ENCODE measurements around the gene SMAGP.
"Not testable (repeated sequence)": the region's sequence is repeated elsewhere in the genome, so short reads cannot be mapped to it uniquely, and the experiment has no call there.

Gene SMAGP, protein sequence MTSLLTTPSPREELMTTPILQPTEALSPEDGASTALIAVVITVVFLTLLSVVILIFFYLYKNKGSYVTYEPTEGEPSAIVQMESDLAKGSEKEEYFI

DNA sequence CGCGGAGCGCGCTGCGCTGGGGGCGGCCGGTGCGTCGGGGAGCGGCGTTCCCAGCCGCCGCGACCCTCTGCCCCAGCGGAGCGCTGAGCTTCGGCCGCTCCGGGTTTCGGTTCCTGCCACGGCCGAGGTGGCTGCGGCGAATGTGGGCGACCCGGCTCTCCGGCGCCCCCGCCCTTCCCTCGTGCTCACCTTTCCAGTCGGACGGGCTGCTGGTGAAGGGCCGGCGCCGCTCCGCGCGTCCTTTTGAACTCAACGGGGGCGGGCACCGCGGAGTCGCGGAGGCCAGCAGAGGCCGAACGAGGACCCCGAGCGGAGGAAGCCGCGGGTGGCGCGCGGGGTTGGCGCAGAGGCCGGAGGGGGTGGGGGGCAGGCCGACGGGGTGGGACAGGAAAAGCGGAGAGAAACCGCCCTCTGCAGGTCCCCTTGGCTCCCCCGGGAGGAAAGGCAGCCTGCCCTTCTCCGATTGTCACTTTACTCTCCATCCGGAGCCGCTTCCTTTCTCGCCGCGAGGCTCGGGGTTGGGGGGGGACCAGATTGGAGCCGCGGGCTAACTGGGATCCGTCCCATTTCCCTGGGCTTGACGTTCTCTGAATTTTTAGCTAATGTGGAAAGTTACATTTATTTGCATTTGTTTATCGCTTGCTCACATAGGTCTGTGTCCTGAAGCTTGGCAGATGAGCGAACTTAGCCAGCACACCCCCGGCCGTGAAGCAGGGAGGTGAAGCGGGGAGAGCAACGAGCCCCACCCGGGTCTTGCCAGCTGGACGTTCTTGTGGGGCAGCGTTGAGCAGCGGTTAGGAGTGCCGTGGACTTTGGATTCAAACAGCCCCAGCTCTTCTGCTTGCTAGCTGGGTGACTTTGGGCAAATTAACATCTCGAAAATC lies at the start of gene SMAGP:
Gene SMAGP (minus strand): TSS at position 349 of the 884 bp plus-strand sequence. CDS start 1,137 bp downstream, outside the sequence.
- Mint-ChIP-seq H3K4me1 (ENCODE audit: low read depth) (peaks cover 25% of the 10 kb centered on the region), H3K27me3 (peaks cover 22% of the 10 kb centered on the region), H3K4me3 (peak within 1 kb of the TSS; percentile 87), H3K9me3 (no peaks in the 10 kb centered on the region), H3K36me3 (ENCODE audit: low read depth) (no peaks in the 10 kb centered on the region), H3K27ac (peak within 1 kb of the TSS; percentile 84)

DNA sequence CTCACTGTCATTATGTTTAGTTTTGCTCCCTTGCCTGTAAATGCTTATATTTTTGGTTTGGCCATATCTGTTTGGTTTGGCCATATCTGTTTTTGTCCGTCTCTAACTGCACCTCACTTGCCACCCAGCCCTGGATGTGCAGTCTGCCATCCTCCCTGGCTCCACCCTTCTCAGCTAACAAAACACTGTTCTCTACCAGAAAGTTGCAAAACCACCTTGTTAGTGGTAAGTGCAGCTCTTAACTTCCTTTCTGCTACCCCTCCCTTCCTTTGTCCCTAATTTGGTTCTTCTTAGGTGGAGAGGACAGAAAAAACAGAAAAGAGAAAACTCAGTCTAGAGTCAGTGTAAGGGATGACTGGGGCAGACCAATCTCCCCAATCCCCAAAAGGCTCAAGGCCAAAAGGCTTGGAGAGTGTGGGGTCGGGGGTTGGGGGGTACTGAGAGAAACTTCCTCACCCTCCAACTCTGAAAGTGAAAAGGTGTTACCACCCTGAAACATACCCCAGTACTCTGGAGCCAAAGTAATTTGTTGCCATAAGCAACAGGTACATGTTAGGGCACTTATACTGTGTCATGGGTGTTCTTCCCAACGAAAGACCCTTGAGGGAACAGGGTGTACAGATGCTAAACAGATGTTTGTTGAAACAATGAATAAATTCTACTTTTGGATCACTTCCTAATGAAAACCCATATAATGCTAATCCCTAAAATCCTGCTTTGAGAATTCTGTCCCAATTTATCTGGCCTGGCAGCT lies 48.8 kb upstream of the SMAGP start:
- Mint-ChIP-seq H3K4me1 (ENCODE audit: low read depth) (peaks cover 73% of the 10 kb centered on the region), H3K36me3 (ENCODE audit: low read depth) (peaks cover 40% of the 10 kb centered on the region)

DNA sequence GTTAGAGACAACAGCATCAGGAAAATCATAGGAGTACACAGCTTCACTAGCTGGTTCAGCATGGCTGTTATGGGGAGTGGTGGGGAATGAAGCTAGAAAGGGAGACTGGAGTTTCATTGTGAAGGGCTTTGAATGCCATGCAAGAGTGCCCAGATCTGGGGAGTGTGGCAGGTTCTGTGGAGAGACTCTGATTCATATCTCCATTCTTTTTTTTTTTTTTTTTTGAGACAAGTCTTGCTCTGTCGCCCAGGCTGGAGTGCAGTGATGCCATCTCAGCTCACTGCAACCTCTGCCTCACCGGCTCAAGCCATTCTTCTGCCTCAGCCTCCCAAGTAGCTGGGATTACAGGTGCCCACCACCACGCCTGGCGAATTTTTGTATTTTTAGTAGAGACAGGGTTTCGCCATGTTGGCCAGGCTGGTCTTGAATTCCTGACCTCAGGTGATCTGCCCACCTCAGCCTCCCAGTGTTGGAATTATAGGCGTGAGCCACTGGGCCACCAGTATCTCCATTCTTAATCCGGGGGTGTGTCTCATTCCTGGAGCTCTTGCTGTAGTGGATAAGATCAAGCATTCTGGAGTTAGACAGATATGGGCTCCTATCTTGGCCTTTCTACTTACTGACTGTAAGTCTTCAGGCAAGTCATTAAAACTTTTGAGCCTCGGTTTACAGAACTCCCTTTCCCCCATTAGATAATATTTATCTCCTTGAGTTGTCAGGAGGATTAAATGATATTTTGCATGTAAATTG lies 48.0 kb upstream of the SMAGP start:
- Mint-ChIP-seq H3K4me3 (peak overlapping the region; percentile 15), H3K27ac (peak overlapping the region; percentile 80), H3K4me1 (ENCODE audit: low read depth) (peaks cover 73% of the 10 kb centered on the region), H3K36me3 (ENCODE audit: low read depth) (peaks cover 43% of the 10 kb centered on the region)
- not testable (repeated sequence) for H3K27me3 Mint-ChIP-seq, H3K9me3 Mint-ChIP-seq

More for the DNA sequence above, 48.8 kb upstream of the SMAGP start:
- Mint-ChIP-seq H3K9me3 (no peaks in the 10 kb centered on the region), H3K4me3 (peak overlapping the region; percentile 40), H3K27me3 (no peaks in the 10 kb centered on the region), H3K27ac (peak overlapping the region; percentile 80)

DNA sequence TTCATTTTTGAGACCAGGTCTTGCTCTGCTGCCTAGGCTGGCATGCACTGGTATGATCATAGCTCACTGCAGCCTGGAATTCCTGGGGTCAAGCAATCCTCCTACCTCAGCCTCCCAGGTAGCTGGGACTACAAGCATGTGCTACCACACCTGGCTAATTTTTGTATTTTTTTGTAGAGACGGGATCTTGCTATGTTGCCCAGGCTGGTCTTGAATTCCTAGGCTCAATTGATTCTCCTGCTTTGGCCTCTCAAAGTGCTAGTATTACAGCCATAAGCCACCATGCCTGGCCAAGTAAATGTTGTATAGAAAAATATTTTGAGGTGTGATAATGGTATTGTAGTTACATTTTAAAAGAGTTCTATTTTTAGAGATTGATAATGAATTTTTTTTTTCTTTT lies 41.2 kb upstream of the SMAGP start:
- H3K36me3 Mint-ChIP-seq (ENCODE audit: low read depth) = peaks cover 46% of the 10 kb centered on the region
- H3K27ac Mint-ChIP-seq = no peak overlapping the region
- H3K9me3 Mint-ChIP-seq = no peaks in the 10 kb centered on the region
- peaks cover 55% of the 10 kb centered on the region for H3K4me1 Mint-ChIP-seq (ENCODE audit: low read depth)
- no peak overlapping the region for H3K4me3 Mint-ChIP-seq
- H3K27me3 Mint-ChIP-seq = no peaks in the 10 kb centered on the region

DNA sequence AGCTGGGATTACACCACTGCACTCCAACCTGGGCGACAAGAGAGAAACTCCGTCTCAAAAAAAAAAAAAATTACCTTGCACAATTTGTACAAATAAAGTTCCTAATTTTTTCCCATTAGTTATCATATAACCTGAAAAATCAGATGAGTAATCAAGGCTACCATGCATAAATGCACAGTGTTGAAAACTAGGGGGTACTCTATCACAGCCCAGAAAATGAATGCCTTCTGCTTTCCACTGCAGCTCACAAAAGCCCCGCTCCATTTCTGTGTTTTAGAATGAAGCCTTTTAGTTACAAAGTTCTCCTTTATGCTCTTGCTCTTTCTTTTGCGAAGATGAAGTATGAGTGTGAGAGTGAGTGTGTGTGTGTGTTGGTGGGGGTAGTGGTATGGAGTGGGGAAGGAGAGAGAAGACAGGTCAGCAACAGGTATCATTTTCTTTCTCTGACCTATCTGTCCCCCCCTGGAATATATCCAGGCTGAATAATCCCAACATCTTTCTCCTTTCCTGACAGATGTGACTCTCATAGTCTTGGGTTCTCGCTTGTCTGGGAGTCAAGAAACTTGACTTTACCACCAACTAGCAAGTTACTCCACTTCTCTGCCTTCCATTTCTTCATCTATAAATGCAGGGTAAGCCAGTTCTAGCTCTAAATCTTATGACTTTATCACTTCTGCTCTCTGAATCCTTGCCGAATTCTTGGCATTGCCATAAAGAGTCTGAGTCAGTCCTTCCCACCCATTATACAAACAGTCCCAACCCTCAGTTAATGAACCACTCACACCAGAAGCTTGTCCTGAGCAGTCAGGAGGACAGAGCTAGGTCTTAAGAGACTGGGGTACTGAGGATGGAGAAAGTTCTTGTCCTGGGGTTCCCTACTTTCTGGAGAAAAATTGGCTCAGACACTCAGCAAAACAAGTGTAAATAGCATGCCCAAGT lies 37.7 kb upstream of the SMAGP start:
- Mint-ChIP-seq H3K4me1 (ENCODE audit: low read depth) (peaks cover 48% of the 10 kb centered on the region), H3K36me3 (ENCODE audit: low read depth) (peaks cover 59% of the 10 kb centered on the region), H3K9me3 (no peaks in the 10 kb centered on the region), H3K4me3 (no peak overlapping the region), H3K27ac (peak overlapping the region; percentile 65), H3K27me3 (no peaks in the 10 kb centered on the region)

DNA sequence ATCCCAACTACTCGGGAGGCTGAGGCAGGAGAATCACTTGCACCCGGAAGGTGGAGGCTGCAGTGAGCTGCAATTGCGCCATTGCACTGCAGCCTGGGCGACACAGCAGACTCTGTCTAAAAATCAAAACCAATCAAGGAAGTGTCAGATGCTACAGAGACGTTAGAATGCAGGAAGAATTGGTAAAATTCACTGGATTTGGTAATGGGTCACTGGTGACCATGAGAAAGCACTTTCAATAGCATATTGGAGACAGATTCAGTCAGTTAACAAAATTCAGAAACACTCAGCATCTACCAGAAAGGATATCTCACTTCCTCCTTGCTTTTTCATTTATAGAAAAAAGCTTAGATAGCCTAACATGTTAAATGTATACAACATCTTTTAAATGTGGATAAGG lies 36.3 kb upstream of the SMAGP start:
- Mint-ChIP-seq H3K9me3 (no peaks in the 10 kb centered on the region), H3K4me3 (no peak overlapping the region), H3K27ac (no peak overlapping the region), H3K36me3 (ENCODE audit: low read depth) (peaks cover 59% of the 10 kb centered on the region), H3K4me1 (ENCODE audit: low read depth) (peaks cover 37% of the 10 kb centered on the region), H3K27me3 (no peaks in the 10 kb centered on the region)

DNA sequence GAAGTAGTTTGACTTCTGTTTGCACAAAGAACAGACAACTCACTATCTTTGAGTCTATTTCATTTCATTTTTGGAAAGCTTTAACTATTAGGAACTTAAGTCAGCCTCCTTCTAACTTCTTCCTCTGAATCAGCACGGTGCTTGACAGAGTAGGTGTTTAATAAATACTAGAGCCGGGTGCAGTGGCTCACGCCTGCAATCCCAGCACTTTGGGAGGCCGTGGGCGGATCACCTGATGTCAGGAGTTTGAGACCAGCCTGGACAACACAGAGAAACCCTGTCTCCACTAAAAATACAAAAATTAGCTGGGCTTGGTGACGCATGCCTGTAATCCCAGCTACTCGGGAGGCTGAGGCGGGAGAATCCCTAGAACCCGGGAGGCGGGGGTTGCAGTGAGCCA lies 30.6 kb upstream of the SMAGP start:
- not testable (repeated sequence) for H3K27me3 Mint-ChIP-seq; H3K9me3 Mint-ChIP-seq; H3K4me1 Mint-ChIP-seq (ENCODE audit: low read depth); H3K4me3 Mint-ChIP-seq
- H3K27ac Mint-ChIP-seq = peak overlapping the region; percentile 36
- H3K36me3 Mint-ChIP-seq (ENCODE audit: low read depth) = peaks cover 48% of the 10 kb centered on the region

DNA sequence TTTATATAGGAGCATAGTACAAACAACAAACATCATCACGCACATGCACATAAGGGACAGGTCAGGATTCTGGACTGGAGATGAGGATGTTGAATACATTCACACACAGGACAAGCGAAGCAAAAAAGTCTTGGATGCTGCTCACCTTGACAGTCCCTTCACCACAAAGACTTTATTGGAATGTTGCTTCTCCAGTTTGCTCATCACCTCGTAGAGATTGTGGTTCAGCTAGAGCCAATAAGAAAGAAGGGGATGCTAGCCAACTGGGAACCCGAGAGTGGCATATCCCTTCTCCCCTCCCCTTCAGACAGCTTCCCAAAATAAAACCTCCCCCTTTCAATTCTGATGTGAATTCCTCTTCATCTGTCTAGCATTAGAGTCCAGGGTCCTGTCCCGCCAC lies 25.4 kb upstream of the SMAGP start:
- H3K27ac Mint-ChIP-seq = no peak overlapping the region
- H3K4me1 Mint-ChIP-seq (ENCODE audit: low read depth) = peaks cover 24% of the 10 kb centered on the region
- no peaks in the 10 kb centered on the region for H3K9me3 Mint-ChIP-seq
- H3K27me3 Mint-ChIP-seq = no peaks in the 10 kb centered on the region
- no peak overlapping the region for H3K4me3 Mint-ChIP-seq
- H3K36me3 Mint-ChIP-seq (ENCODE audit: low read depth) = peaks cover 44% of the 10 kb centered on the region

DNA sequence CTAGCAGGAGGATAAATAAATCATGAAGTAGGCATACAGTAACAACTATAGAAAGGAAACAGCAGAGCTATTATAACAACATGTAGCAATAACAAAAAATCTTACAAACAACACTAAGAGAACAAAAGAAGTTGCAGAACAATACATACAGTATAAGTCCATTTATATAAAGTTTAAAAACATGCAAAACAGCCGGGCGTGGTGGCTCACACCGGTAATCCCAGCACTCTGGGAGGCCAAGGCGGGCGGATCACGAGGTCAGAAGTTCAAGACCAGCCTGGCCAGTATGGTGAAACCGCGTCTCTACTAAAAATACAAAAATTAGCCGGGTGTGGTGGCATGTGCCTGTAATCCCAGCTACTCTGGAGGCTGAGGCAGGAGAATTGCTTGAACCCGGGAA lies 23.9 kb upstream of the SMAGP start:
- peak overlapping the region; percentile 47 for H3K4me3 Mint-ChIP-seq
- H3K27me3 Mint-ChIP-seq, H3K9me3 Mint-ChIP-seq: not testable (repeated sequence)
- H3K4me1 Mint-ChIP-seq (ENCODE audit: low read depth) = peaks cover 30% of the 10 kb centered on the region
- H3K36me3 Mint-ChIP-seq (ENCODE audit: low read depth) = peaks cover 51% of the 10 kb centered on the region
- peak overlapping the region; percentile 94 for H3K27ac Mint-ChIP-seq

DNA sequence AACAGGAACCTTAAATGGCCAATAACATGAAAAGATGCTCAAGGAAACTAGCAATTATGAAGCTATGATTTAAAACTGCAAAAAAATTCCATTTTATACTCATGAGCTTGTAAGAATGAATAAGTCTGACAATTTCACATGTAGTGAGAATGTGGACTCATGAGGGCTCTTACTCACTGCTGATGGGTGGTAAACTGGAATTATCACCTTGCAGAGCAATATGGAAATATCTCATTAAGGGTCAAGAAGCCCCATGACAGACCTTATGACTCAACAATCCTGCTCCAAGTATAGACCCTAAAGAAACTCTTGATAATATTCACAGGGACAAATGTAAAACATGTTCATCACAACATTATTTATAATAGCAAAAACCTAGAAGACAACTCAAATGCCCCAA lies 23.5 kb upstream of the SMAGP start:
- peaks cover 31% of the 10 kb centered on the region for H3K4me1 Mint-ChIP-seq (ENCODE audit: low read depth)
- H3K4me3 Mint-ChIP-seq = peak overlapping the region; percentile 47
- no peaks in the 10 kb centered on the region for H3K27me3 Mint-ChIP-seq
- H3K36me3 Mint-ChIP-seq (ENCODE audit: low read depth) = peaks cover 52% of the 10 kb centered on the region
- H3K27ac Mint-ChIP-seq = peak overlapping the region; percentile 94
- H3K9me3 Mint-ChIP-seq = no peaks in the 10 kb centered on the region

DNA sequence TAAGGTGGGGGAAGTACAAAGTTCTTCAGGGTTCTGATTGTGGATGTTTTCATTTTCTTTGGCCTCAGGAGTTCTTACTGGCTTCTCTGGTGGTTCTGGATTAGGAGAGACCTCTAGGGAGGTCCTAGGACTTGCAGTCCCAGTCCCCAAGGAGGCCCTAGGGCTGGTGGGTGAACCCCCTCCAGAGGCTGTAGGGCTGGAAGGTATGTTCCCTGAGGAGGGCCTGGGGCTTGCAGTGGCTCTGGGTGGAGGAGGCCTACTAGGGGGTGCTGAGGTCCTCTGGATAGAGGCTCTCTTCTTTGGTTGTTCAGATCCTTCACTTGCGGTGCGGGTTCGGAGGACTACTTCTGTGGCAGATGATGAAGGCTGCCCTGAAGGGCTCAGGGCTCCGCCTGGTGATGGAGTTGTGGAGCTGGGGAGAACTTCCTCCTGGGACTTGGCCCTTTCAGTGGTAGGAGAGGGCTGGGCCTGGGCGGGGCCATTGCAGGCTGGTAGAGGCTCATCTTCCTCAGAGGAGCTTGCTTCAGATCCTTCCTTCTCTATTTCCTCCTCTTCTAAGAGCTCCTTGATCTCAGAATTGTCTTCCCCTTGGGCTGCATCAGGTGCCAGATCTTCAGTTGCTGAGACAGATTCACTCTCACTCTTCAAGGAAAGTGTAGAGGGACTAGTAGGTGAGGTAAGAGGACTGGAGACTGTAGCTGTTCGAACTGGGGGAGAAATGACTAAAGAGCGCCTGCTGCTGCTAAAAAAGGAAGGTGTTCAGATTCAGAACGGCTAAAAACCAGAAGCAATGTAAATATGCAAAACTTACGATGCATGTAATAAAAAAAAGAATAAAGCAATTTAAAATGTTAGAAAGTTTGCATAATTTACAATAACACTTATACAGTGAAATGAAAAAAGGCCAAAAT lies 21.6 kb upstream of the SMAGP start:
- H3K9me3 Mint-ChIP-seq, H3K27me3 Mint-ChIP-seq, H3K4me3 Mint-ChIP-seq: not testable (repeated sequence)
- peaks cover 31% of the 10 kb centered on the region for H3K4me1 Mint-ChIP-seq (ENCODE audit: low read depth)
- H3K36me3 Mint-ChIP-seq (ENCODE audit: low read depth) = peaks cover 60% of the 10 kb centered on the region
- peak overlapping the region; percentile 12 for H3K27ac Mint-ChIP-seq

DNA sequence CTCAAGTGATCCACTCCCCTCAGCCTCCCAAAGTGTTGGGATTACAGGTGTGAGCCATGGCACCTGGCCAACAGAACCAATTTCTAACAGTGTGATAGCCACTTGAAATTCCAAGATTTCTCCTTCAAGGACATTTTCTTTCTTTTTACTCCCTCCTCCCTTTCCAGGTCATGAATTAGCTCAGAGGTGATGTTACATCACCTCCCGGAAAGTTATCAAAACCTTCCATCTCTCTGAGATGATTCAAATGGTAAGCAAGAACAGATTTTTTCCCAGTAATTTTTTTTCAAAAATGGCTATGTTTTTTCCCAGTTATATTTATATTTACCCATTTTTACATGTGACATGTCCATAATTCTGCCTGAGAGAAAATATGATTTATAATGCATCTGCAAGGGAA lies 15.6 kb upstream of the SMAGP start:
- Mint-ChIP-seq H3K4me3 (no peak overlapping the region), H3K4me1 (ENCODE audit: low read depth) (peaks cover 6% of the 10 kb centered on the region), H3K27ac (peak overlapping the region; percentile 31), H3K9me3 (no peaks in the 10 kb centered on the region), H3K27me3 (no peaks in the 10 kb centered on the region), H3K36me3 (ENCODE audit: low read depth) (peaks cover 50% of the 10 kb centered on the region)
